B cell (primary cell): ENCODE data around the gene MOAP1. TPM values are rescaled to one million over a fixed set of nuclear protein-coding genes. Genes with fewer than 3 reads are reported as not detected.
"Not testable (repeated sequence)": the region's sequence is repeated elsewhere in the genome, so short reads cannot be mapped to it uniquely, and the experiment has no call there.

ENCODE experiments used
- ATAC-seq: fragments of 200-7000 bp; cut with Tn5 transposase; one replicate; pipeline ENCODE4 v1.10.0; 2021; ENCODE audit warnings: low read depth, mild to moderate bottlenecking, moderate number of reproducible peaks, moderate library complexity
- CTCF ChIA-PET: fragments of 350-600 bp; sonication (Branson Sonifier 250); formaldehyde crosslinking; loops from one replicate; lab custom pipeline; 2021; ENCODE audit warnings: antibody characterized with exemption, inconsistent platforms; lab: Charles Lee
- POLR2A ChIA-PET: fragments of 350-600 bp; sonication (Branson Sonifier 250); formaldehyde crosslinking; loops from one replicate; lab custom pipeline; 2021; ENCODE audit warnings: antibody characterized with exemption; lab: Charles Lee
- DNase-seq: peaks from one replicate; pipeline ENCODE4 v3.0.0; 2013
- H2AFZ ChIP-seq: 2 replicates; pipeline ENCODE4 v1.6.1; 2012; ENCODE audit warnings: mild to moderate bottlenecking, low read depth, low read length; ENCODE audit not compliant: insufficient read depth, poor library complexity, severe bottlenecking
- H3K27ac ChIP-seq, 2 donors: 1 replicate in 1 of 2; 2 replicates in 1 of 2; pipeline ENCODE4 v1.5.1; 2012 to 2013; ENCODE audit warnings: low read length in 2 of 2, mild to moderate bottlenecking in 2 of 2, moderate library complexity in 1 of 2
- H3K27me3 ChIP-seq, 4 experiments: fragments of 200-600 bp in 1 of 4; sonication (generic) in 1 of 4; replicated peaks in 1 of 4; 1 replicate in 2 of 4; 2 replicates in 2 of 4; pipeline versions ENCODE4 v1.6.1 to v1.7.0; 2013 to 2016; ENCODE audit warnings: low read length in 3 of 4, mild to moderate bottlenecking in 2 of 4, mixed read lengths in 1 of 4, moderate library complexity in 1 of 4; ENCODE audit not compliant: insufficient read depth in 4 of 4, control insufficient read depth in 3 of 4; ENCODE audit errors: control extremely low read depth in 1 of 4
- H3K36me3 ChIP-seq, 2 experiments: replicated peaks in 1 of 2; 1 replicate in 1 of 2; 2 replicates in 1 of 2; pipeline versions ENCODE4 v1.6.1 to v1.7.1; 2013; ENCODE audit warnings: low read length in 1 of 2; ENCODE audit not compliant: insufficient read depth in 2 of 2, control insufficient read depth in 1 of 2; ENCODE audit errors: control extremely low read depth in 1 of 2, extremely low read depth in 1 of 2
- H3K4me1 ChIP-seq, 2 donors: fragments of 200-600 bp in 1 of 2; sonication (generic) in 1 of 2; 1 replicate in 1 of 2; 2 replicates in 1 of 2; pipeline versions ENCODE4 v1.5.1 to v1.6.1; 2013 to 2017; ENCODE audit warnings: low read length in 2 of 2; ENCODE audit not compliant: control insufficient read depth in 2 of 2, insufficient read depth in 2 of 2
- H3K4me2 ChIP-seq: replicated peaks from 2 replicates; pipeline ENCODE3; 2012; ENCODE audit warnings: mild to moderate bottlenecking, low read depth, low read length; ENCODE audit not compliant: poor library complexity, severe bottlenecking
- H3K4me3 ChIP-seq, 5 experiments: fragments of 200-600 bp in 1 of 5; sonication (generic) in 1 of 5; 1 replicate in 3 of 5; 2 replicates in 2 of 5; pipeline versions ENCODE4 v1.5.1 to v1.7.0; 2011 to 2016; ENCODE audit warnings: low read length in 4 of 5, mild to moderate bottlenecking in 4 of 5, low read depth in 2 of 5, control low read depth in 1 of 5, moderate library complexity in 1 of 5; ENCODE audit not compliant: insufficient read depth in 1 of 5; ENCODE audit errors: control extremely low read depth in 1 of 5, extremely low read depth in 1 of 5
- H3K79me2 ChIP-seq: fragments of 200-600 bp; sonication (generic); one replicate; pipeline ENCODE4 v1.6.0; 2016; ENCODE audit warnings: low read length; ENCODE audit not compliant: control insufficient read depth, insufficient read depth
- H3K9ac ChIP-seq: fragments of 200-600 bp; sonication (generic); 2 replicates; pipeline ENCODE4 v1.6.1; 2017; ENCODE audit warnings: mild to moderate bottlenecking, low read length, moderate library complexity
- H3K9me3 ChIP-seq, 3 donors: one replicate each; pipeline versions ENCODE4 v1.6.1 to v1.7.1; 2013; ENCODE audit warnings: low read length in 2 of 3; ENCODE audit not compliant: control insufficient read depth in 2 of 3, insufficient read depth in 1 of 3; ENCODE audit errors: control extremely low read depth in 1 of 3
- H4K20me1 ChIP-seq: 2 replicates; pipeline ENCODE4 v1.6.0; 2012; ENCODE audit warnings: mild to moderate bottlenecking, low read length; ENCODE audit not compliant: insufficient read depth, control insufficient read depth, poor library complexity, severe bottlenecking
- H3K27ac Mint-ChIP-seq: one replicate; pipeline ENCODE4 v1.8.0; 2021; ENCODE audit warnings: mixed read lengths
- H3K27me3 Mint-ChIP-seq: one replicate; pipeline ENCODE4 v1.8.0; 2021; ENCODE audit warnings: mixed read lengths
- H3K4me1 Mint-ChIP-seq: one replicate; pipeline ENCODE4 v1.8.0; 2021; ENCODE audit warnings: mixed read lengths
- H3K4me3 Mint-ChIP-seq: one replicate; pipeline ENCODE4 v1.8.0; 2021; ENCODE audit warnings: mixed read lengths
- H3K9me3 Mint-ChIP-seq: one replicate; pipeline ENCODE4 v1.8.0; 2022; ENCODE audit warnings: mixed read lengths; ENCODE audit not compliant: insufficient read depth
- EZH2 ChIP-seq: IDR thresholded peaks from 2 replicates; pipeline ENCODE4 v1.6.1; 2012; ENCODE audit warnings: borderline replicate concordance, low read depth, mild to moderate bottlenecking, moderate library complexity, low read length; ENCODE audit not compliant: insufficient read depth, poor library complexity, severe bottlenecking
- WGBS: methylation state at CpG from one replicate; pipeline ENCODE4 v1.1.5; 2013; ENCODE audit warnings: missing lambda C conversion rate; ENCODE audit not compliant: insufficient coverage; 5-methylcytosine and 5-hydroxymethylcytosine counted together
- intact Hi-C: fragments of 100-400 bp; cut with micrococcal nuclease; formaldehyde crosslinking; loops from one replicate; pipeline ENCODE4 v1.10.0; 2022
- polyA plus RNA-seq: library from polyadenylated mRNA; depleted of rRNA; stranded (reverse); fragments of >200 nt; gene quantifications from 2 replicates; pipeline ENCODE4 v1.2.3, GENCODE V29; 2012
- total RNA-seq, 2 donors: library from RNA; stranded (reverse); fragments of 120-200 nt in 1 of 2; gene quantifications; 1 replicate in 1 of 2; 2 replicates in 1 of 2; pipeline versions ENCODE4 v1.2.3 to v1.2.4, GENCODE V29; 2013 to 2022
- TF ChIP-seq, protein P1 (sequence below): fragments of 200-600 bp; IDR thresholded peaks from one replicate; pipeline ENCODE4 v1.8.0; 2022; ENCODE audit warnings: antibody characterized with exemption, mild to moderate bottlenecking

The MOAP1 gene
- total and polyA plus RNA-seq, 2 donors (not counting 1 experiment from before 2014, with no cell fraction given), result 30.8 to 74.9 TPM

DNA sequence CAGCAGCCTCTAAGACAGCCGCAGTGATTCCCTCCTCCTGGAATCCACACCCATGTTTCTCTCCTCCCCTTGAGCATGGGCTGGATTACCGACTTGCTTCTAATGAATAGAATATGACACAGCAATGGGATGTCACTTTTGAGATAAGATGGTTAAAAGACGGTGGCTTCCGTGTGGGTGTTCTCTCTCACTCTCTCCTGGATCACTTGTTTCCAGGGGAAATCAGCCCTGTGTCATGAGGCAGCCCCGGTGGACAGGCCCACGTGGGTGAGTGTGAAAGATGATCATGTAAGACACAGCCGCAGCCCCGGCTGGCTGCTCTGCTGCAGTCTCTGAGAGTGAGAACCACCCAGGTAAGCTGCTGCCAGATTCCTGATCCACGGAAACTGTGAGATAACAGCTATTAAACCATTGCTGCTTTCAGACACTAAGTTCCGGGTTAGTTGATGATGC lies 10.7 kb downstream of the MOAP1 start:
- Histone ChIP-seq H3K4me3 (no peak overlapping the region), H3K36me3 (no peaks in the 10 kb centered on the region), H3K9ac (no peak overlapping the region), H3K79me2 (no peaks in the 10 kb centered on the region), H3K4me1 (no peaks in the 10 kb centered on the region), H3K27ac (no peak overlapping the region), H3K9me3 (no peaks in the 10 kb centered on the region), H4K20me1 (no peaks in the 10 kb centered on the region), H3K4me2 (no peak overlapping the region), H3K27me3 (no peaks in the 10 kb centered on the region), H2AFZ (no peak overlapping the region)
- DNase-seq (no peak), ATAC-seq (no peak)
- intact Hi-C loops, result no loop called here
- H3K4me1 Mint-ChIP-seq, result no peaks in the 10 kb centered on the region
- no peaks in the 10 kb centered on the region for H3K27me3 Mint-ChIP-seq
- WGBS, result 87% methylated on average over 8 of the region's 10 CpGs
- no peak overlapping the region for H3K27ac Mint-ChIP-seq
- ChIA-PET CTCF (interaction anchor here (2.2 kb wide), 1 partner anchor 60 kb away, joined by 11 read pairs; no protein-coding TSS in a partner anchor), POLR2A (no interaction called here)
- no peak overlapping the region for H3K4me3 Mint-ChIP-seq
- TF ChIP-seq EZH2, result no peak
- TF ChIP-seq, protein P1, sequence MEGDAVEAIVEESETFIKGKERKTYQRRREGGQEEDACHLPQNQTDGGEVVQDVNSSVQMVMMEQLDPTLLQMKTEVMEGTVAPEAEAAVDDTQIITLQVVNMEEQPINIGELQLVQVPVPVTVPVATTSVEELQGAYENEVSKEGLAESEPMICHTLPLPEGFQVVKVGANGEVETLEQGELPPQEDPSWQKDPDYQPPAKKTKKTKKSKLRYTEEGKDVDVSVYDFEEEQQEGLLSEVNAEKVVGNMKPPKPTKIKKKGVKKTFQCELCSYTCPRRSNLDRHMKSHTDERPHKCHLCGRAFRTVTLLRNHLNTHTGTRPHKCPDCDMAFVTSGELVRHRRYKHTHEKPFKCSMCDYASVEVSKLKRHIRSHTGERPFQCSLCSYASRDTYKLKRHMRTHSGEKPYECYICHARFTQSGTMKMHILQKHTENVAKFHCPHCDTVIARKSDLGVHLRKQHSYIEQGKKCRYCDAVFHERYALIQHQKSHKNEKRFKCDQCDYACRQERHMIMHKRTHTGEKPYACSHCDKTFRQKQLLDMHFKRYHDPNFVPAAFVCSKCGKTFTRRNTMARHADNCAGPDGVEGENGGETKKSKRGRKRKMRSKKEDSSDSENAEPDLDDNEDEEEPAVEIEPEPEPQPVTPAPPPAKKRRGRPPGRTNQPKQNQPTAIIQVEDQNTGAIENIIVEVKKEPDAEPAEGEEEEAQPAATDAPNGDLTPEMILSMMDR, result no peak
- no peaks in the 10 kb centered on the region for H3K9me3 Mint-ChIP-seq

DNA sequence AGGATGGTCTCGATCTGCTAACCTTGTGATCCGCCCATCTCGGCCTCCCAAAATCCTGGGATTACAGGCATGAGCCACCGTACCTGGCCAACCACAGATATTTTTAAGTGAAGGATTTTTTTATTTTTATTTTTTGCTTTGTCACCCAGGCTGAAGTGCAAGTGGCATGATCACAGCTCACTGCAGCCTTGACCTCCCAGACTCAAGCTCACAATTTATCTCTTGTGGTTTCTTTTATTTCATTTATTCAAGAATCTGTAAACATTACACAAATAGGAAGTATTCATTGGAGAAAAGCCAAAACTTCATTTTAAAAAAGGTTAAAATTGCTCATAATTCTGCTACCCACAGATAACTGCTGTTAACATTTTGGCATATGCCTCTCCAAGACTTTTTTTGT lies 13.3 kb downstream of the MOAP1 start:
- ChIA-PET POLR2A (no interaction called here), CTCF (no interaction called here)
- no peak for DNase-seq
- 96% methylated on average over 3 of the region's 4 CpGs for WGBS
- no peak overlapping the region for H3K4me3 Mint-ChIP-seq
- Histone ChIP-seq H3K4me3 (no peak overlapping the region), H3K27me3 (no peaks in the 10 kb centered on the region), H4K20me1 (no peaks in the 10 kb centered on the region), H3K4me1 (no peaks in the 10 kb centered on the region), H3K9ac (no peak overlapping the region), H3K9me3 (no peaks in the 10 kb centered on the region), H3K4me2 (no peak overlapping the region), H3K36me3 (no peaks in the 10 kb centered on the region), H3K27ac (no peak overlapping the region), H3K79me2 (no peaks in the 10 kb centered on the region), H2AFZ (no peak overlapping the region)
- H3K4me1 Mint-ChIP-seq, result no peaks in the 10 kb centered on the region
- H3K27me3 Mint-ChIP-seq, result no peaks in the 10 kb centered on the region
- intact Hi-C loops, result no loop called here
- ATAC-seq, result no peak
- H3K27ac Mint-ChIP-seq, result no peak overlapping the region
- no peaks in the 10 kb centered on the region for H3K9me3 Mint-ChIP-seq
- TF ChIP-seq, protein P1, result no peak
- TF ChIP-seq EZH2, result no peak

DNA sequence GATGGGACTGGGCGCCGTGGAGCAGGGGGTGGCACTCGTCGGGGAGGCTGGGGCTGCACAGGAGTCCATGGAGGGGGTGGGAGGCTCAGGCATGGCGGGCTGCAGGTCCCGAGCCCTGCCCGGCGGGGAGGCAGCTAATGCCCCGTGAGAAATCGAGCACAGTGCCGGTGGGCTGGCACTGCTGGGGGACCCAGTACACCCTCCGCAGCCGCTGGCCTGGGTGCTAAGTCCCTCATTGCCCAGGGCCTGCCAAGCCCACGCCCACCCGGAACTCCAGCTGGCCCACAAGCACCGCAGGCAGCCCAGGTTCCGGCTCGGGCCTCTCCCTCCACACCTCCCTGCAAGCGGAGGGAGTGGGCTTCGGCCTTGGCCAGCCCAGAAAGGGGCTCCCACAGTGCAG lies 14.6 kb downstream of the MOAP1 start:
- intact Hi-C loops, H3K27ac ChIP-seq, H2AFZ ChIP-seq, H3K36me3 ChIP-seq, H3K4me3 ChIP-seq, H3K27me3 ChIP-seq, H3K9me3 Mint-ChIP-seq, H3K9me3 ChIP-seq, H3K4me1 ChIP-seq, H3K27ac Mint-ChIP-seq, H3K9ac ChIP-seq, H3K4me3 Mint-ChIP-seq, H3K27me3 Mint-ChIP-seq, H3K4me2 ChIP-seq, ATAC-seq, DNase-seq, H4K20me1 ChIP-seq, H3K4me1 Mint-ChIP-seq, H3K79me2 ChIP-seq, POLR2A ChIA-PET, CTCF ChIA-PET: not testable (repeated sequence)
- 97% methylated on average over 19 of the region's 20 CpGs for WGBS
